NCI-H2227 treated with DMSO at 0.1 percent for 48 hours (cell line): ENCODE results near the gene DMXL1.
"Not testable (repeated sequence)": the region's sequence is repeated elsewhere in the genome, so short reads cannot be mapped to it uniquely, and the experiment has no call there.

Experiments
- DNase-seq: peaks from one replicate; lab custom pipeline; 2025; lab: John Stamatoyannopoulos, UW

Gene DMXL1

GRCh38 chr5:119212676-119213075 lies 141.8 kb downstream of the DMXL1 start:
- no peak for DNase-seq

- DNase-seq = no peak
Measured at GRCh38 chr5:119217183-119217582, 146.3 kb downstream of the DMXL1 start.

GRCh38 chr5:119218830-119219782 lies 148.2 kb downstream of the DMXL1 start:
- DNase-seq = no peak

GRCh38 chr5:119220576-119221197 lies 149.8 kb downstream of the DMXL1 start:
- no peak for DNase-seq

GRCh38 chr5:119221330-119221729 lies 150.4 kb downstream of the DMXL1 start:
- DNase-seq = no peak

GRCh38 chr5:119229950-119230349 lies 159.1 kb downstream of the DMXL1 start:
- no peak for DNase-seq

- DNase-seq = no peak
Measured at GRCh38 chr5:119238265-119239118, 167.6 kb downstream of the DMXL1 start.

- DNase-seq = no peak
Measured at GRCh38 chr5:119239119-119239417, 168.2 kb downstream of the DMXL1 start.

GRCh38 chr5:119239826-119240225 lies 168.9 kb downstream of the DMXL1 start:
- not testable (repeated sequence) for DNase-seq

- no peak for DNase-seq
Measured at GRCh38 chr5:119243888-119244287, 173.0 kb downstream of the DMXL1 start.

- DNase-seq = no peak
Measured at GRCh38 chr5:119250946-119251901, 180.3 kb downstream of the DMXL1 start.

- no peak for DNase-seq
Measured at GRCh38 chr5:119255571-119256356, 184.9 kb downstream of the DMXL1 start.

- no peak for DNase-seq
Measured at GRCh38 chr5:119257613-119258012, 186.7 kb downstream of the DMXL1 start.

- DNase-seq = no peak
Measured at GRCh38 chr5:119263639-119264038, 192.8 kb downstream of the DMXL1 start.

GRCh38 chr5:119264186-119264585 lies 193.3 kb downstream of the DMXL1 start:
- no peak for DNase-seq

- DNase-seq = peak; percentile 68
Measured at GRCh38 chr5:119267958-119268386, 197.1 kb downstream of the DMXL1 start.

- peak; percentile 74 for DNase-seq
Measured at GRCh38 chr5:119268387-119269060, 197.6 kb downstream of the DMXL1 start.

- DNase-seq = peak; percentile 54
Measured at GRCh38 chr5:119269061-119269944, 198.4 kb downstream of the DMXL1 start.

GRCh38 chr5:119270121-119270565 lies 199.3 kb downstream of the DMXL1 start:
- no peak for DNase-seq
